ENCODE data around the gene MYO1E.

DNA sequence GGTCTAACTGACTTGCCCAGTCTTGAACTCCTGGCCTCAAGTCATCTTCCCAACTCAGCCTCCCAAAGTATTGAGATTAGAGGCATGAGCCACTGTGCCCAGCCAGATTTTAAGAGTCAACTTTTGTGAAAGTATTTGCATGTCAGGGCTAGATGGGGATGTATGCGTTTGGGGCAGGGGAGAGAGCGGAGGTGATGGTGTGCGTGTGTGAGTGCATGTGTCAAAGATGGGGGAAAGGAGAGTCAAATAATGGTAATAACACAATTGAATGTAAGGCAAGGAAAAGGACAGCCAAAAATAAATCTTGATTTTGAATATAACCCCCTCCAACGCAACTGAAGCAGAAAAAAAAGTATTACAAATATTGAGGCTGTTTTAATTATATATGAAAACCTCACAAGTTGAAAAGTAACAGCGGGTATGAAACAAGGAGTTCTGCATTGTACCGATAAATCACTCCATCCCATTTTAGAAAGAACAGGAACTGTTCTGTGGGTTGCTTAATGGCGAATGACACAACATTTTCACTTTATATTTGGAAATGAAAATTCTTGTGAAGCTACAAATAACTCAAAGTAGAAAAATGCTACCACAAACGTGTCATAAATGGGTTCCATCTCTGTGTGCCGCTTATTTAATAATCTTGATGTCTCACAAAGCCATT, 195.9 kb downstream of the MYO1E start:
- TF ChIP-seq EZH2 (IDR thresholded peaks at IDR 0.05) (no peak), POLR2AphosphoS5 (IDR thresholded peaks at IDR 0.05; ENCODE audit: borderline replicate concordance, low read depth, low read length) (no peak), FOXP2 (optimal IDR thresholded peaks at IDR 0.05; ENCODE audit: control extremely low read depth, extremely low read length, insufficient read depth) (no peak)
